Body of pancreas (tissue), 4 donors: ENCODE measurements around the gene TP53BP1. TPM values are rescaled to one million over a fixed set of nuclear protein-coding genes. Genes with fewer than 3 reads are reported as not detected.
"Not testable (repeated sequence)": the region's sequence is repeated elsewhere in the genome, so short reads cannot be mapped to it uniquely, and the experiment has no call there.

Experiments used
- ATAC-seq: fragments of 150-250 bp; one replicate; pipeline ENCODE4 v1.9.1; 2016
- DNase-seq, 4 donors: peaks; one replicate each; pipeline ENCODE4 v3.0.0-alpha.2; 2019
- H3K27ac ChIP-seq, 4 donors: fragments of 200-600 bp; sonication (generic); 1 replicate in 3 of 4; 2 replicates in 1 of 4; pipeline versions ENCODE4 v1.5.1 to v1.6.1; 2016 to 2019; ENCODE audit warnings: mild to moderate bottlenecking in 1 of 4, mixed read lengths in 1 of 4, moderate library complexity in 1 of 4
- H3K27me3 ChIP-seq, 2 donors: fragments of 200-600 bp; sonication (generic); one replicate each; pipeline ENCODE4 v1.6.0; 2016; ENCODE audit warnings: mild to moderate bottlenecking in 1 of 2
- H3K36me3 ChIP-seq, 2 donors: fragments of 200-600 bp; sonication (generic); replicated peaks in 1 of 2; 2 replicates each; pipeline ENCODE4 v1.5.1; 2016; ENCODE audit warnings: low read depth in 2 of 2; ENCODE audit not compliant: insufficient read depth in 1 of 2
- H3K4me1 ChIP-seq: fragments of 200-600 bp; sonication (generic); one replicate; pipeline ENCODE4 v1.6.0; 2016
- H3K4me3 ChIP-seq, 2 donors: fragments of 200-600 bp; sonication (generic); 1 replicate in 1 of 2; 2 replicates in 1 of 2; pipeline ENCODE4 v1.5.1; 2016 to 2019
- H3K9me3 ChIP-seq, 3 donors: fragments of 200-600 bp; sonication (generic); 1 replicate in 2 of 3; 2 replicates in 1 of 3; pipeline ENCODE4 v1.5.1; 2016
- POLR2A ChIP-seq, 3 donors: fragments of 450-650 bp; IDR thresholded peaks; one replicate each; pipeline ENCODE4 v1.6.1; 2016; ENCODE audit warnings: antibody characterized with exemption in 3 of 3, mild to moderate bottlenecking in 2 of 3
- WGBS, 2 donors: methylation state at CpG; one replicate each; pipeline ENCODE4 v1.1.5; 2017; 5-methylcytosine and 5-hydroxymethylcytosine counted together
- intact Hi-C: fragments of 100-400 bp; cut with DNase I; formaldehyde crosslinking; loops from one replicate; pipeline ENCODE4 v1.15.1; 2023
- total RNA-seq, 2 donors: library from RNA; depleted of rRNA; stranded (reverse); fragments of >200 nt; gene quantifications; one replicate each; pipeline ENCODE4 v1.1.0, GENCODE V29; 2016
- TF ChIP-seq, protein P1 (sequence below), 7 experiments: fragments of 450-650 bp in 4 of 7; fragments of 200-600 bp in 3 of 7; sonication (generic) in 3 of 7; IDR thresholded peaks; one replicate each; pipeline ENCODE4 v1.5.1; 2016 to 2019; ENCODE audit warnings: antibody characterized with exemption in 7 of 7

Gene TP53BP1
- total RNA-seq, 2 donors from 2014 or later: 12.5 to 17.5 TPM

DNA sequence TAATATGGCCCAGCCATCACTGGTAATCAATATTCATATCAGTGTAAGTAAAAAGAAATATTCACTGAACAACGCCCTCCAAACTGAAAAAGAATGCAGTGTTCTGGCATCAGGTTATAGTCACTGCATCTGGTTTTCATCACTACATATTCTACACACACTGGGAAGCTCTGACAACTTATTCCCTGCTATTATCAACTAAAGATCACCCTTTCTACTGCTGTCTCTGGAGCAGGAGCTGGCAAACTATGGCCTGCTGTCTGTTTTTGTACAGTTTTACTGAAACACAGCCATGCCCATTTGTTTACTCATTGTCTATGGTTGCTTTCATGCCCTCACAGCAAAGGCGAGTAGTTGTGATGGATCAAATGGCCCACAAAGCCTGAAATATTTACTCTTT lies 86.8 kb downstream of the TP53BP1 start:
- Histone ChIP-seq H3K36me3 (peaks cover 6 to 41% of the 10 kb centered on the region in 2 donors), H3K4me1 (no peaks in the 10 kb centered on the region), H3K27me3 (no peaks in the 10 kb centered on the region), H3K4me3 (no peak overlapping the region), H3K27ac (no peak overlapping the region), H3K9me3 (no peaks in the 10 kb centered on the region)
- TF ChIP-seq, protein P1, sequence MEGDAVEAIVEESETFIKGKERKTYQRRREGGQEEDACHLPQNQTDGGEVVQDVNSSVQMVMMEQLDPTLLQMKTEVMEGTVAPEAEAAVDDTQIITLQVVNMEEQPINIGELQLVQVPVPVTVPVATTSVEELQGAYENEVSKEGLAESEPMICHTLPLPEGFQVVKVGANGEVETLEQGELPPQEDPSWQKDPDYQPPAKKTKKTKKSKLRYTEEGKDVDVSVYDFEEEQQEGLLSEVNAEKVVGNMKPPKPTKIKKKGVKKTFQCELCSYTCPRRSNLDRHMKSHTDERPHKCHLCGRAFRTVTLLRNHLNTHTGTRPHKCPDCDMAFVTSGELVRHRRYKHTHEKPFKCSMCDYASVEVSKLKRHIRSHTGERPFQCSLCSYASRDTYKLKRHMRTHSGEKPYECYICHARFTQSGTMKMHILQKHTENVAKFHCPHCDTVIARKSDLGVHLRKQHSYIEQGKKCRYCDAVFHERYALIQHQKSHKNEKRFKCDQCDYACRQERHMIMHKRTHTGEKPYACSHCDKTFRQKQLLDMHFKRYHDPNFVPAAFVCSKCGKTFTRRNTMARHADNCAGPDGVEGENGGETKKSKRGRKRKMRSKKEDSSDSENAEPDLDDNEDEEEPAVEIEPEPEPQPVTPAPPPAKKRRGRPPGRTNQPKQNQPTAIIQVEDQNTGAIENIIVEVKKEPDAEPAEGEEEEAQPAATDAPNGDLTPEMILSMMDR (IDR thresholded peaks at IDR 0.05): no peak
- TF ChIP-seq POLR2A (IDR thresholded peaks at IDR 0.05): no peak
- intact Hi-C loops: no loop called here
- ATAC-seq: no peak
- DNase-seq: no peak
- 62 to 65% methylated on average over 2 of the region's 2 CpGs for WGBS, 2 donors

DNA sequence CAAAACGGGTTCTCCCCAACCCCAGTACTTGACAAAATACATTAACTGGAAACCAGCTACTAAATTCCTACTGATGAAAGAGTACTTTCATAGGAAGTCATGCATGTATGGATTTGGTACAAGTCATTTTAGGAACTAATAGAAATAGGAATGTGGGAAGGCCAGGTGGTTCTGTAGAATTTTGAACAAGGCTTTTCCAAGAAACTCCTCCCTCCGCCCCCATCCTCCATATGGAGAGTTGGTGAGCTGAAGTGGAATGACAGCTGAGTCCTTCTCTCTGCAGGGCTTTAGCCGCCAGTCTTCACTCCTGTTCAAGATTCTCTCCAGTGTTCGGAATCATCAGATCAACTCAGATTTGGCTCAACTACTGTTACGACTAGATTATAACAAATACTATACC lies 88.8 kb downstream of the TP53BP1 start:
- ATAC-seq: no peak
- intact Hi-C loops: no loop called here
- no peak for DNase-seq
- H3K9me3 ChIP-seq: no peaks in the 10 kb centered on the region
- no peak overlapping the region for H3K27ac ChIP-seq
- H3K27me3 ChIP-seq: no peaks in the 10 kb centered on the region
- peaks cover 6 to 45% of the 10 kb centered on the region in 2 donors for H3K36me3 ChIP-seq
- no peak for TF ChIP-seq POLR2A (IDR thresholded peaks at IDR 0.05)
- TF ChIP-seq, protein P1 (IDR thresholded peaks at IDR 0.05): no peak
- H3K4me3 ChIP-seq: no peak overlapping the region
- no peaks in the 10 kb centered on the region for H3K4me1 ChIP-seq
- WGBS, 2 donors: 85 to 87% methylated on average over 5 of the region's 5 CpGs

DNA sequence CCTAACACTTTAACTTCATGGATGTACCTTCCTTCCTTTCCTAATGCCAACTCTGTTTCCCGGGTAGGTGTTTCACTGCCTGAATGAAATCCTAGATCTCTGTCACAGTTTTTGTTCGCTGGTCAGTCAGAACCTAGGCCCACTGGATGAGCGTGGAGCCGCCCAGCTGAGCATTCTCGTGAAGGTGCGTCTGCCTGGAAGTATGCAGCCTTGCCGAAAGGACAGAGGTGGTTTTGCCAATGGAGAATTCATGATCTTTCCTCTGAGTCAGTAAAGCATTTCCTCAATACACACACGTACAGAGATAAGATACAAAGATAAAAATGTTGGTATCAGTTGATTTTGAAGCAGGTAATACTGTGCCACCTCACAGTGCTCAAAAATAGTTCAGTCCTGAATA lies 89.3 kb downstream of the TP53BP1 start:
- no peaks in the 10 kb centered on the region for H3K9me3 ChIP-seq
- ATAC-seq: no peak
- H3K27me3 ChIP-seq: no peaks in the 10 kb centered on the region
- no peaks in the 10 kb centered on the region for H3K4me1 ChIP-seq
- no peak overlapping the region for H3K4me3 ChIP-seq
- no peak for DNase-seq
- no peak overlapping the region for H3K27ac ChIP-seq
- WGBS, 2 donors: 76 to 81% methylated on average over 8 of the region's 8 CpGs
- no peak for TF ChIP-seq POLR2A (IDR thresholded peaks at IDR 0.05)
- TF ChIP-seq, protein P1 (IDR thresholded peaks at IDR 0.05): no peak
- H3K36me3 ChIP-seq: peaks cover 6 to 46% of the 10 kb centered on the region in 2 donors
- intact Hi-C loops: no loop called here

DNA sequence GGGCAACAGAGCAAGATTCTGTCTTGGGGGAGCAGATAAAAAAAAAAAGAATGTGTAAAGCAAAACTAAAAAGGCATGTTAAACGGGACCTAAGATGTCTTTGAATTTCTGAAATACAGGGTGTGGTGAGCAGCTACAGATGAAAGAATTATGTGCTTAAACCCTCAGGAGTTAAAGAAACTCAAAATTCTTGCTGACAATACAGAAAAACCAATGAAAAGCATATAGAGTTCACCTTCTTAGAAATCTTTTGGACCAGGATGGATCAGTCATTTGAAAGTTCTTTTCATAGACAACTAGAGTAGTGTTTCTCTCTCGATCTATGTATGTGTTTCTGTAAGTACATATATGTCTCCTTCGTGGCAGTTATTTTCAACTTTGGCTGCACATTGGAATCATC lies 90.7 kb downstream of the TP53BP1 start:
- Histone ChIP-seq H3K4me3 (no peak overlapping the region), H3K4me1 (no peaks in the 10 kb centered on the region), H3K27ac (no peak overlapping the region), H3K36me3 (peaks cover 0 to 41% of the 10 kb centered on the region in 2 donors), H3K27me3 (no peaks in the 10 kb centered on the region), H3K9me3 (no peaks in the 10 kb centered on the region)
- ATAC-seq (no peak), DNase-seq (no peak)
- intact Hi-C loops: no loop called here
- TF ChIP-seq POLR2A (IDR thresholded peaks at IDR 0.05): no peak
- TF ChIP-seq, protein P1 (IDR thresholded peaks at IDR 0.05): no peak
- 82 to 88% methylated on average over 3 of the region's 3 CpGs for WGBS, 2 donors

DNA sequence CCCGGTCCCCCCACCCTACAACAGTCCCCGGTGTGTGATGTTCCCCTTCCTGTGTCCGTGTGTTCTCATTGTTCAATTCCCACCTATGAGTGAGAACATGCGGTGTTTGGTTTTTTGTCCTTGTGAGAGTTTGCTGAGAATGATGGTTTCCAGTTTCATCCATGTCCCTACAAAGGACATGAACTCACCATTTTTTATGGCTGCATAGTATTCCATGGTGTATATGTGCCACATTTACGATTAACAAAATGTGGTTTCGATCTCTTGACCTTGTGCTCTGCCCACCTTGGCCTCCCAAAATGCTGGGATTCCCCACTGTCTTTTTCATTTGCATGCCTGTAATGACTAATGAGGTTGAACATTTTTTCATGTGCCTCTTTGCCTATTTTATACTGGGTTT lies 99.4 kb downstream of the TP53BP1 start:
- H3K4me3 ChIP-seq, H3K9me3 ChIP-seq, DNase-seq, H3K27ac ChIP-seq, intact Hi-C loops, H3K4me1 ChIP-seq, ATAC-seq, H3K27me3 ChIP-seq: not testable (repeated sequence)
- WGBS, 2 donors: 97 to 100% methylated on average over 4 to 6 of the region's 6 CpGs
- peaks cover 0 to 22% of the 10 kb centered on the region in 2 donors for H3K36me3 ChIP-seq
